SU-DHL-6 (cell line): ENCODE measurements around the gene LDLRAD3.

ENCODE experiments used
- EZH2phosphoT487 ChIP-seq: fragments of 200-600 bp; sonication (generic), shearing (Covaris generic); conservative IDR thresholded peaks from 2 replicates; pipeline ENCODE4 v1.6.1; 2018; ENCODE audit warnings: mild to moderate bottlenecking, antibody characterized with exemption, low read length, moderate library complexity, mixed read lengths
- TF ChIP-seq, protein P1 (sequence below): fragments of 200-600 bp; sonication (generic); IDR thresholded peaks from one replicate; pipeline ENCODE4 v1.5.1; 2017; ENCODE audit warnings: antibody characterized with exemption, mild to moderate bottlenecking, low read length, moderate library complexity; ENCODE audit not compliant: insufficient read depth, poor library complexity, severe bottlenecking

DNA sequence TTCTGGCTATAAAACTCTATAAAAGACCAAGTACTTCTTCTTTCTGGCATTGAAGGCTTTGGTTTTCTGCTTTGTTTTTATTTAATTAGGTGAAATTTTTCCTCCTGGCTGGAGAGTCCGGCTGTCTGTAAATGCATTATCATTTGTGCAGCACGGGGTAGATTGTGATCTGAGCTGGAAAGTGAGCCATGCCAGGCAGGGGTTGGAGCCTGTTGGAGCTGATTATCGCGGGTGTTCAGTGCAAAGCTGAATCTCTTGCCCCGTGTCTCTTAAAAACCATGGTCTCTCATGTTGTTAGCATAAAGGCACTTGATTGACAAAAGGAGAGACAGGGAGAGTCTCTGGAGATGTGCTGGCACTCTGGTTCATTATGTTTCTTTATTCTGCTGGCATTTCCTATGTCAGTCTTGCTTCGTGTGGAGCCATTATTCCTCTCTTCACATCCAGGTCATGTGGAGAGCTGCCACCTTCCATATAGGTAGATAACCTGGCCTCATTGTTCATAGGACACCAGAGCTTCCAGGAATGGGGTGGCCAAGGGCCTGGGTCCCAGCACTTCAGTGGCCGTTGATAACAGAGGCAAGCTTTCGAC lies 75.2 kb downstream of the LDLRAD3 start:
- TF ChIP-seq, protein P1, sequence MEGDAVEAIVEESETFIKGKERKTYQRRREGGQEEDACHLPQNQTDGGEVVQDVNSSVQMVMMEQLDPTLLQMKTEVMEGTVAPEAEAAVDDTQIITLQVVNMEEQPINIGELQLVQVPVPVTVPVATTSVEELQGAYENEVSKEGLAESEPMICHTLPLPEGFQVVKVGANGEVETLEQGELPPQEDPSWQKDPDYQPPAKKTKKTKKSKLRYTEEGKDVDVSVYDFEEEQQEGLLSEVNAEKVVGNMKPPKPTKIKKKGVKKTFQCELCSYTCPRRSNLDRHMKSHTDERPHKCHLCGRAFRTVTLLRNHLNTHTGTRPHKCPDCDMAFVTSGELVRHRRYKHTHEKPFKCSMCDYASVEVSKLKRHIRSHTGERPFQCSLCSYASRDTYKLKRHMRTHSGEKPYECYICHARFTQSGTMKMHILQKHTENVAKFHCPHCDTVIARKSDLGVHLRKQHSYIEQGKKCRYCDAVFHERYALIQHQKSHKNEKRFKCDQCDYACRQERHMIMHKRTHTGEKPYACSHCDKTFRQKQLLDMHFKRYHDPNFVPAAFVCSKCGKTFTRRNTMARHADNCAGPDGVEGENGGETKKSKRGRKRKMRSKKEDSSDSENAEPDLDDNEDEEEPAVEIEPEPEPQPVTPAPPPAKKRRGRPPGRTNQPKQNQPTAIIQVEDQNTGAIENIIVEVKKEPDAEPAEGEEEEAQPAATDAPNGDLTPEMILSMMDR = no peak
- TF ChIP-seq EZH2phosphoT487 = no peak
